ENCODE measurements around the gene C3orf62.

GRCh38 chr3:49257187-49257586 is 19.8 kb downstream of the C3orf62 start:
- no peak for TF ChIP-seq CTCF (IDR thresholded peaks at IDR 0.05; ENCODE audit: low read depth, low read length, missing input control)
- TF ChIP-seq TAF1 (conservative IDR thresholded peaks at IDR 0.05), result no peak
- TF ChIP-seq, protein P1, sequence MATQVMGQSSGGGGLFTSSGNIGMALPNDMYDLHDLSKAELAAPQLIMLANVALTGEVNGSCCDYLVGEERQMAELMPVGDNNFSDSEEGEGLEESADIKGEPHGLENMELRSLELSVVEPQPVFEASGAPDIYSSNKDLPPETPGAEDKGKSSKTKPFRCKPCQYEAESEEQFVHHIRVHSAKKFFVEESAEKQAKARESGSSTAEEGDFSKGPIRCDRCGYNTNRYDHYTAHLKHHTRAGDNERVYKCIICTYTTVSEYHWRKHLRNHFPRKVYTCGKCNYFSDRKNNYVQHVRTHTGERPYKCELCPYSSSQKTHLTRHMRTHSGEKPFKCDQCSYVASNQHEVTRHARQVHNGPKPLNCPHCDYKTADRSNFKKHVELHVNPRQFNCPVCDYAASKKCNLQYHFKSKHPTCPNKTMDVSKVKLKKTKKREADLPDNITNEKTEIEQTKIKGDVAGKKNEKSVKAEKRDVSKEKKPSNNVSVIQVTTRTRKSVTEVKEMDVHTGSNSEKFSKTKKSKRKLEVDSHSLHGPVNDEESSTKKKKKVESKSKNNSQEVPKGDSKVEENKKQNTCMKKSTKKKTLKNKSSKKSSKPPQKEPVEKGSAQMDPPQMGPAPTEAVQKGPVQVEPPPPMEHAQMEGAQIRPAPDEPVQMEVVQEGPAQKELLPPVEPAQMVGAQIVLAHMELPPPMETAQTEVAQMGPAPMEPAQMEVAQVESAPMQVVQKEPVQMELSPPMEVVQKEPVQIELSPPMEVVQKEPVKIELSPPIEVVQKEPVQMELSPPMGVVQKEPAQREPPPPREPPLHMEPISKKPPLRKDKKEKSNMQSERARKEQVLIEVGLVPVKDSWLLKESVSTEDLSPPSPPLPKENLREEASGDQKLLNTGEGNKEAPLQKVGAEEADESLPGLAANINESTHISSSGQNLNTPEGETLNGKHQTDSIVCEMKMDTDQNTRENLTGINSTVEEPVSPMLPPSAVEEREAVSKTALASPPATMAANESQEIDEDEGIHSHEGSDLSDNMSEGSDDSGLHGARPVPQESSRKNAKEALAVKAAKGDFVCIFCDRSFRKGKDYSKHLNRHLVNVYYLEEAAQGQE (IDR thresholded peaks at IDR 0.05), result no peak
- no peak for TF ChIP-seq RAD21 (IDR thresholded peaks at IDR 0.05)
- TF ChIP-seq GABPA (IDR thresholded peaks at IDR 0.05 in 1 of 2, conservative IDR thresholded peaks at IDR 0.05 in 1 of 2), result no peak
- no peak for TF ChIP-seq YY1 (IDR thresholded peaks at IDR 0.05)
- no peak for TF ChIP-seq MAX (IDR thresholded peaks at IDR 0.05)
- TF ChIP-seq FOXA2 (IDR thresholded peaks at IDR 0.05), result no peak
